NCI-H526 (cell line): Measurements from ENCODE around the gene CEBPZ.

Experiments
- DNase-seq, 2 experiments: peaks; one replicate each; lab custom pipeline; 2025; lab: John Stamatoyannopoulos, UW

The CEBPZ gene

DNA sequence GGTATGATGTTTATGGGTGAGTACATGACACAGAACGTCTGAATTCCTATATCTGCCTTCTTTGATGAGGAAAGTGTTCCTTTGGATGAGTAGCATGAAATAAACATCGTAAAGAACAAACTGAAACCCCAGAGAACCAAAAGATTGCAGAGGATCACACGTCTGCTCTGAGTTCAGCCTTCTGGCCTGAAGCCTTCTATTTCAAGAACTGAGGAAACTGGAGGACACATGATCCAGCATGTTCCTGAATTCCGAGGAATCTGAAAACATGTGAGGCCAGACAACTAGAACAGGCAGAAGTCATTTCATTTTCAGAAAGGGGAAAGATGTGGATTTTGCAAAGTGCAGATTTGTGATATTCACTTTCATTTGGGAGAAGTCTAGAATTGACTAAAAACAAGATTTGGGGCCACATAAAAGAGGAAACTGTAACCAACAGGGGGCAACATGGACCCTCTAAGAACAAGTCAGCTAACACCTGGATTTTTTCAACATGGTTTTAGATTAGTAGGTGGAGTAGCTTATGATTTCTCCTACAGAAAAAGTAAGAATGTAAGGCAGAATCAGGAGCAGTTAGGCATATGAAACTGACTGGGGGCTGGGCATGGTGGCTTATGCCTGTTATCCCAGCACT is 51.3 kb downstream of the CEBPZ start:
- no peak for DNase-seq

DNA sequence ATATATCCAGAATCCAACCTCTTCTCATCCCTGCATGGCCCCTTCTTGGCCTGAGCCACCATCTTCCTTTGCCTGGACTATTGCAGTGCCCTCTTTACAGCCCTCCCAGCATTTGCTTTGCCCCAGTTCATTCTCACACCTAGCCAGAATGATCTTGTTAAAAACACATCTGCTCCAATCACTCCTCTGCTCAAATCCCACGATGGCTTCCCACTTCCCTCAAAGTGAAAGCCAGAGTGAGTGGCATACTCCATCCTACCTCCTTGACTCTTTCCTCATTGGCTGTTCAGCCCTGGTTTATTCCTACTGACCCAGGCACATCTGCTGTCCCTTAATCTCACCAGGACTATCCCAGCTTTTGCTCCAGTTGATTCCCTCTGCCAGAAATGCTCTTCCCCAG is 57.7 kb downstream of the CEBPZ start:
- no peak for DNase-seq

- no peak for DNase-seq
Observed at GRCh38 chr2:37171624-37171950, 59.8 kb downstream of the CEBPZ start.

DNA sequence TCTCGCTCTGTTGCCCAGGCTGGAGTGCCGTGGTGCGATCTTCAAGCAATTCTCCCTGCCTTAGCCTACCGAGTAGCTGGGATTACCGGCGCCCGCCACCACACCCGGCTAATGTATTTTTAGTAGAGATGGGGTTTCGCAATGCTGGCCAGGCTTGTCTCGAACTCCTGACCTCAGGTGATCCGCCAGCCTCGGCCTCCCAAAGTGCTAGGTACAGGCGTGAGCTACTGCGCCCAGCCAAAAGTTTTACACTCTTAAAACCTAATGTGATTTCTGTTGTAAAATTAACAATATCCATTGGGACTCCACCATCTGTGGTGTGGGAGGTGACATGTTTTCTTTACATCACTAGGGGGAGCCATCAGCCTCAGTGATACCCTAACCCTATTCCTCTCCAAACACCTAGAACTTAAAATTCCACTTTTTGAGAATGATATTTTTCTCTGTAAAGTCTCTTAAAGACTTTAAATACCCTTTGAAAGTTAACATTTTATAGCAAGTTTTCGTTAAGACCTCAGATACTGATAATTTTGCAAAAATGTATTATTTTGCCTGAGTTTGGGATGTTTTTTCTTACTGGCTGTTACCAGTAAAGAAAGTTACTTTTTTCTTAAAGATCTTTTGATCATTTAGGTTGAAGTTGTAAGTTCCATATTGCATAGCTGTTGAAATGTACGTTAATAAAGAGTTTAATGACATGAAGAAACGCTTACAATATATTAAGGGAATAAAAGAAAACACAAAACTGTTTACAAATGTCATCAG is 63.0 kb downstream of the CEBPZ start:
- DNase-seq, result peak; percentile 9 to 46

DNA sequence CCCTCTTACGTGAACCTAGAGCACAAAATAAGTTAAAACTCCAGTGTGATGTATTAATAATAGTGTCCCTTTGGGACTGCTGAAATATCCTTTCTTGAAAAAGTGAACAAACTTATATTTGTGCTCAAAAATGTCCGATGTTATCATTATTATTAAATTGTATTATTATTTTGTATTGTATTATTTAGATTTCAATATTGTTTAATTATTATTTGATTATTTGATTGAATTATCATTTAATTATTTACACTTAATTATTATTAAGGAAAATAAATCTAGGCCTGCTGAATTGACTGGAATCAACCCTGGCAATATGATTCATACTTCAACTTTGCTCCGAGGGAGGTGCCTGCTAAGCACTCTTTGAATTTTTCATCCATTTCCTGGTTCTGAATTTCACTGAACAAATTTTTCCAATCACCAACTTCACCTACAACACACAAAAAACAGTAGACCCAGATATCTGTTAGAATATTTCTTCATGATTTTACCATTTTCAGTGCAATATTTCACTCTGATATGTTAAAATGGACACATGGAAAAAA is 63.7 kb downstream of the CEBPZ start:
- no peak for DNase-seq

DNA sequence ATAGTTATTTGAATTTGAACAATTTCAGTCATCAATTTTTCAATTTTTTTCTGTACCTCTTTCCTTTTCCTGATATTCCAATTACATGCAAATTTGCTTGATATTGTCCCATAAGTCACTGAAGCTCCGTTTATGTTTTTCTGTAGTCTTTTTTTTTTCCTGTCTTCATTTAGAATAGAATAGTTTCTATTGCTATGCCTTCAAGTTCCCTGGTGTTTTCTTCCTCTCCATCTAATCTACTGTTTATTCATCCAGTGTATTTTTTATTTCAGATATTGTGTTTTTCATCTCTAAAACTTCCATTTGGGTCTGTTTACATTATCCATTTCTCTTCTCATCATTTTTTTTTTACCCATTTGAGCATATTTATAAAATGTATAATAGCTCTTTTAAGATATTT is 66.6 kb downstream of the CEBPZ start:
- DNase-seq, result no peak

DNA sequence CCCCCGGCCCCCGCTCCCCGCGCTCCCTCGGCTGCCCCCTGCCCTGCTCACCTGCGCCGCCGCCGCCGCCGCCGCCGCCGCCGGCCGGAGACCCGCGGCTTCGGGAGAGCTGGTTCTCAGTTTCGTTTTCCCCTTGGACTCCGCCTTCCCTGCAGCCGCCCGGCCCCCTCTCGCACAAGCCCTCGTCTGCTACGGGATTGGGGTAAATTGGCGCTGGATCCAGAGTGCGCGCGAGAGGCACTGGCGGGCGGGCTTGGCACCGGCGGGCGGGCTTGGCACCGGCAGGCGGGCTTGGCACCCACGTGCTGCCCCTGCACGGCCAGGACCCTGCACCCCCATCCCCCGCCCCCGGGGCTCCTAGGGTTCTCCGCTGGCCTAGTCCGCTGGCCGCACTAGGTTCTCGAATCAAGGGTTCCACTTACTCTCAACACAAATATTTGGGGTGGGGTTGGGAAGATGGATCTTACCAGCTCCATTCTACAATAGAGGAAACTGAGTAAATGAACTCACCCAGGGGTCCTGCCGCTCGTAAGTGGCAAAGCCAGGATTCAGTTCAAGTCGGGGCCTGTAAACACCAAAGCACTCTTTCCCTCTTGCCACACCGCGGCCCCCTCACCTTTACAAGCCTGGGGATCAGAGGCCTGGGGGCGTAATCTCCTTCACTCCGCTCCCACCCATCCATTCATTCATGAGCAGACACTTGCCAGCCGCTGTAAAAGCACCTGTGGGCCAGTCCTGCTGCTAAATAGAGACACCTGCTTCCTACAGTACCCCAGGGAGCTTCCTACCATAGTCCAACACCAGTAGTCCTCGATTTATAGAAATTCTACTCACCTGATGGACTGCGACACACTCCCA is 74.3 kb downstream of the CEBPZ start, which contains the start of gene EIF2AK2:
EIF2AK2 (minus strand) TSS at position 124 of the 858 bp plus-strand sequence. CDS start 9,174 bp downstream, outside the sequence.
- peak; percentile 49 to 91 for DNase-seq

GRCh38 chr2:37156071-37156856 is 75.1 kb downstream of the CEBPZ start:
- peak; percentile 36 to 75 for DNase-seq

DNA sequence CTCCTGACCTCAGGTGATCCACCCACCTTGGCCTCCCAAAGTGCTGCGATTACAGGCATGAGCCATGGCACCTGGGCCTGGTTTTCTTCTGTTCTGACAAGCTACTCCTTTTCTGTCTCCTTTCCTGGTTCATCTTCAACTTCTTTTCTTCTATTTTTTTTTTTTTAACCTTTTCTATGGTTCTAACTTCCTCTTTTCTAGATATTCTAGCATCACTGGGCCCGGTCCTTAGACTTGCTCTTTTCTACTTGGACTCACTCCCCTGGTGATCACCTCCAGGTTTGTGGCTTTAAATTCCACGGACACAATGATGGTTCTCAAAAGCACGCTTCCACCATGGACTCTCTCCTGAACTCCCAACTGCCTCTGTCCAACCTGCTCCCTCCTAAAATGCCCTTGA is 76.6 kb downstream of the CEBPZ start:
- DNase-seq, result no peak

DNA sequence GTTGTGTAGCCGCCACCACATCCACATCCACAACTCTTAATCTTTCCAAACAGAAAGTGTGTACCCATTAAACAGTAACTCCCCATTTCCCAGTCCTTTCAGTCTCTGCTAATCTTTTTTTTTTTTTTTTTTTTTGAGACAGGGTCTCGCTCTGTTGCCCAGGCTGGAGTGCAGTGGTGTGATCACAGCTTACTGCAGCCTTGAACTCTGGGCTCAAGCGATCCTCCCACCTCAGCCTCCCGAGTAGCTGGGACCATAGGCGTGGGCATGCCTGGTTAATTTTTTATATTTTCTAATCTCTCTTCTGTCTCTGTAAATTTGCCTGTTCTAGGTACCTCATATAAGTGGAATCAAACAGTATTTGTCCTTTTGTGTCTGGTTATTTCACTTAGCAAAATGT is 78.2 kb downstream of the CEBPZ start:
- no peak for DNase-seq
